ENCODE data around the gene FRMD3.

Gene FRMD3

DNA sequence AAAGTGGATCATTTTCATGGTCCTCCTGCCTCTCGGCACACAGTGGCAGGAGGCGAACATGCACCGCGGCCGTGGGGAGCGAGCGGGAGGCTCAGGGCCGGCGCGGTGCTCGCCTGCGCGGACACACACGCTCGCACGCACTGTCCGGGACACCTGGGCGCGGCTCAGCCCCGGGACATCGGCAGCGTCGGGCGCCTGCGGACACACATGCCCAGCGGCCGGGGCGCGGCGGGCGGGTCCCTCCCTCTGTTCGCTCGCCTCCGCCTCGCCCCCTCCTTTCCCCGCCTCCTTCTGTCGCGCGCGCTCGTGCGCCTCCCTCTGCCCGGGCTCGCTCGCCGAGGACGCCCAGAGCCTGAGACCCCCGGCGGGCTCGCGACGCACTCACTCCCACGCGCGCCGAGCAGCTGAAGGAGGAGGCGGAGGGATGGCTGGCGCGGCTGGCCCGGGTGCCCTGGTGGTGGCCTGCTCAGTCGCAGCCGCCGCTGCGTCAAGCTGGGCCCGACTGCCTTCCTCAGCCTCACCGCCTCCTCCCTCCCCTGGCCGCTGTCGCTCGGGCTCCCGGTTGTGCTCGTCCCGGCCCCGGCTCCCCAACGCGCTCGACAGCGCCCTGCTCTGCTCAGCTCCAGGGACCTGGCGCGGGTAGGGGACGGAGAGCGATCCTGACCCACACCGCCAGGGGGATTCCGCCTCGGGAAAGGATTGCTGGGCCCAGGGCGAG, at the start of gene FRMD3:
Gene FRMD3 (minus strand): TSS at position 230 of the 718 bp plus-strand sequence. CDS start 170 bp downstream, at position 60.
- peak; percentile 23 to 82 for DNase-seq

GRCh38 chr9:83584995-83585394, 46.8 kb upstream of the FRMD3 start:
- DNase-seq = no peak

- peak in 1 of 2 experiments; percentile 40 for DNase-seq
Observed at GRCh38 chr9:83583151-83584014, 45.2 kb upstream of the FRMD3 start.

DNA sequence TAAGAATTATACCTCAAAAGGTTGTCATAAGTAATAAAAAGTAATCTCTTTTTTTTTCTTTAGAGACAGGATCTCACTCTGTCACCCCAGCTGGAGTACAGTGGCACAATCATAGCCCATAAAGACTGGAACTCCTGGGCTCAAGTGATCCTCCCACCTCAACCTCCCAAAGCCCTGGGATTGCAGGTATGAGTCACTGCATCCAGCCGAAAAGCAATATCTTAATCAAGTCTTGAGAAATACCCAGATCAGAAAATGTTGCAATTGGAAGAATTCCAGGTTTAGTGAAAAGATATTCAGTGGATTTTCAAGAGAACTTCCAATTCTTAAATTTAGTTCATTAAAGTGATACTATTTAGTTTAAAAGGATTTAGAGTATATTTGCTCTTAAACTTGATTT, 43.8 kb upstream of the FRMD3 start:
- DNase-seq = no peak

GRCh38 chr9:83574482-83574881, 36.3 kb upstream of the FRMD3 start:
- no peak for DNase-seq

DNA sequence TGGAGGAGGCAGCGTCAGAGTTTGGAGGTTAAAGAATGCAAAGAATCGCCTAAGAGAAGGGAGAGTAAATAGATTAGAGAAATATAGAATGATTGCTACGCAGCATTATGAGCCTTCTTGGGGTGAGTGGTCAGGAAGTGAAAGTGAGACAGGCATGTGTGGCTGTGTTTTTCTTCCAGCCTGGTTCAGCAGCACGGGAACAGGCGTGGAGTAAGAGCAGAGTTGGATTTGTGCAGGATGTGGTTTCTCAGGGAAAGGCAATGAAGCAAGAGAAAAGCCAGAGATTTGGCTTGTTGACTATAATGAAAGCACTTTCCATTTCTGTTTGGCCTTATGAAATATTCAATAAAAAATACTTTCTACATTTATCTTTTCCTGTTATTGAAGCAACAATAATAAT, 34.3 kb upstream of the FRMD3 start:
- no peak for DNase-seq

DNA sequence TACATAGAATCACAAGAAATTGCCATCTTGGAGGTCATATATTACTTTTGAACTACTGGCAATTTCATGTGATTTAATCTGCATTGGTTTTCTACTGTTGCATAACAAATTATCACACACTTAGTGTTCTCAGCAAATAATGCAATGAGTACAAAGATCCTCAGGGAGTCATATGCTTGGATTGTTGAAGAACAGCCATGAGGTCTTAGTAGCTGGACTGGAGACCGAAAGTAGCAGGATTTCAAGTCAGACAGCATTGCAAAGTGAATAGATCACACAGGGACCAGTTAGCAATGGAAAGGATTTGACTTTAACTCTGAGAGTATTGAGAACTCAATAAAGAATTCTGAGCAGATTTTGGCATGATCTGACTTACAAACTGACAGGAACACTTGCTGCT, 32.2 kb upstream of the FRMD3 start:
- DNase-seq = no peak

GRCh38 chr9:83569326-83569725, 31.1 kb upstream of the FRMD3 start:
- DNase-seq = no peak

DNA sequence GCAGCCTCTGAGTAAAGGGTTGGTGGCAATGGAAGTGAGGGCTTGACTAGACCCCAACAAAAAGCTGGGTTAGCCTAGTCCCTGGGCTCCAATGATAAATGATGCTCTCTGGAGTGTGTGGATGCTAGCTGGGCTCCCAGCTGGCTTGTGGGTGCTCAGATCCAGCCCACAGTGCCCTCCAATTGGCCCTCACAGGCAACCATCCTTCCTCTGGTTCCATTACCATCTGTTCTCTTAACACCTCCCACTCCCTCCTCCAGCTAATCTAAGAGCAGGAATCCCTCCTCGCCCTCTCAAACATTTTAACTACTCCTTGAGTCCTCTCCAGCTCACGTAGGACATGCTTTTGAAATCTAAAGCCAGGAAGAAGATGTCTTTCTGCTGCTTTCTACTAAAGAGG, 25.2 kb upstream of the FRMD3 start:
- no peak for DNase-seq

DNA sequence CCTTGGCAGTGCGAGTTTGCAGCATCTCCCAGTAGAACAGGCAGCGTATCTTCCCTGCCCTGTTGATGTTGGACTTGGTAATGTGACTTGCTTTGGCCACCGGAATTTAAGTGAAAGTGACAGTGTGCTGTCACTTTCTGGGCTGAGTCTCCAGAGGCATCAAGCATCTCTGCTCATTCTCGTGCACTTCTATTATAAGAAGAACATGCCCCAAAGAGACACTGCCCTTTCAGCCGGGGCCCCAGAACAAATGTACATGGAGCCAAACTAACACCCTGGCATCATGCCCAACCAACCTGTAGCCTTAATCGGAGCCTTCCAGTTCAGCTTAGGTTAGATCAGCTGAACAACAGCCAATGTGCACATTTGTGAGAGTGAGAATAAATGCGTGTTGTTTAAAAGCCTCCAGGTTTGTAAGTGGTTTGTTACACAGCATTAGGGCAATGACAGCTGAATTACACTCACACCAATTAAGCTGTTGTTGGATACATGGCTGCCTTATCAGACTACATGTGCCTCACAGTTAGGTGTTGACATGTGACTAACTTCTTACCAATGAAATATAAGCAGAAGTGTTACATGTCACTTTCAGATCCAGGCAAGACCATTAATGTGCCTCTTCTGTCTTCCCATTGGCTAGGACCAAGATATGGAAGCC, 22.1 kb upstream of the FRMD3 start:
- DNase-seq = no peak

DNA sequence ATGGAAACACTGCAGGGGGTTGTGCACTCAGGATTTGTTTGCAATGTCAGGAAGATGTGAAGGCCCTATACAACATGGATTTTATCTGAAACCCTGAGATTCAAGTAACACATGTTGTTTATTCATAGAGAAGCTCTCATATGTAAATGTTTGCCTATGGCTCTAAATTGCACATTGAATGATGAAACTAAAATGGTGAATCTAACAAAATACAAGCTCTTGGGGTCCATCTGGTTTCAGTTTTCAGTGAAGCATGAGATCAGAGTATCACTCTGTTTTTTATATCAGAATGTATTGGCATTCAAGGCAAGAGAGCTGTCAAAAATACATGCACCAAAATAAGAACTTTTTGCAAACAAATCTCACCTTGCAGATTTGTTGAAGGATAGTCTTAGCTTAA, 19.6 kb upstream of the FRMD3 start:
- DNase-seq = no peak

- DNase-seq = no peak
Observed at GRCh38 chr9:83557317-83557716, 19.1 kb upstream of the FRMD3 start.

DNA sequence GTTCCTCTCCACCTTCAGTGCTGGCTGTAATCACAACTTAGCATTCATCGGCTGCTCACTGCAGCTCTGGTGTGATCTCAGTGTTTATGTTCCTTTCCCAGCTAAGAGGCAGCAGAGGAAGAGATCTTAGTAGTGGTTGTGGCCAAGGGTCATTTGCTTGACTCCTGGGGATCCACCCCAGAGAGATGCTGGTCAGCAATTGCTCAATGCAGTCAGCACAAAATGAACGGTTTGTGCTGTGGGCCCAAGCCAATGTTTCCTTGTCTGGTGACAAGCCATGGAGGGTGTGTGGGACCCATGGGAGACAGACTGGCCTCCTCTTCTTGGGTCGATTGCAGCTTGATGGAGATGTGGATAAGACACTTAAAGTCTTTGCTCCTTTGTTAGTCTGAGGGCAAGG, 16.1 kb upstream of the FRMD3 start:
- DNase-seq = no peak

DNA sequence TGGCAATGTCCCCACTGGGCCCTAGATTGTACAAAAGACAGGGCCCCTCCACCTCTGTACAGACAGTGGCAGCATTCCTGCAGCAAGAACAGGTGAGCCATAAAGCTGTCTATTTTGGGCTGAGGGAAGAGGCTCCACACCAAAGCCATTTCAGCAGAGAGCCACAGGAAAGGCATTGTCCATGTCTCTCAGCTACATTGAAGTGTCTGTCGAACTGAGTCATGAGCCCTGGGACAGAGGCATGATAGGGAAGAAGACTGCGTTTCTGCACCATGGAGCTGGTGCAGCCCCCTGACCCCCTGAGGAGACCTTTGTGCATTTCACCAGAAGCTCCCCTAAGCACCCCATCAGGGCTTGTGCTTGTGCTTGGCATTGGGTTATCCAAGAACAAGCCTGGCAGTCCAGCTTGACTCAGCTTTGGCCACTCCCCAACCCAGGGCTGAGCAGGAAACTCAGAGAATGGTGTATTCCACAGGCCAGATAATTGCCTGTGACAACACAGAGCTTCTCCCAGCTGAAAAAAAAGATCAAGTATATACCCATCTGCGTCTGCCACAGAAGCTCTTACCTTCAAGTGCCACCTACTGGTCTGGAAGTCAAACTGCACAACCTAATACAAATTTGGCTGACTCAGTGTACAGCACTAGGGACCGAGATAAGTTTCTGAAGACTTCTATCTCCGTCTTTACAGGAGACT, 5.9 kb upstream of the FRMD3 start:
- DNase-seq = peak; percentile 19 to 51

GRCh38 chr9:83538890-83539238, 663 bp upstream of the FRMD3 start:
- DNase-seq = no peak

- DNase-seq = peak in 1 of 2 experiments; percentile 24
Observed at GRCh38 chr9:83537331-83538171, 650 bp downstream of the FRMD3 start.

- no peak for DNase-seq
Observed at GRCh38 chr9:83536332-83536731, 1.9 kb downstream of the FRMD3 start.

DNA sequence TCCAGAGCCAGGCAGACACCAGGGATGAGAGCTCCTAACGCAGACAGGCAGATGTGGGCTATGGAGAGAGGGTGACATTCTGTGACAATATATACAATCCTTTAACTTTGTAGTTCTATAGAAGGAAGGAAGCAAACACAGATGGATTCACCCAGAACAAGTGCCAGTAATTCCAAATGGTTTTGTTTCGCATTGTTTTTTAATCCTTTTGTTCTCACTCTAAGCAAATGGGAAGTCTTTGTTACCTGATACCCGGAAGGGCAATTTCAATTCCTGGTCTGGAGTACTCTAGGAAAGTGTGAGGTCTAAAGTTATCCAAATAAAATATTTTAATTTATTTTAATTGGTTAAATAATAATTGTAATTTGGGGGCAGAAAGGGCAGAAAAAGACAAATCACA, 2.5 kb downstream of the FRMD3 start:
- no peak for DNase-seq

GRCh38 chr9:83533296-83533695, 4.9 kb downstream of the FRMD3 start:
- DNase-seq = no peak

DNA sequence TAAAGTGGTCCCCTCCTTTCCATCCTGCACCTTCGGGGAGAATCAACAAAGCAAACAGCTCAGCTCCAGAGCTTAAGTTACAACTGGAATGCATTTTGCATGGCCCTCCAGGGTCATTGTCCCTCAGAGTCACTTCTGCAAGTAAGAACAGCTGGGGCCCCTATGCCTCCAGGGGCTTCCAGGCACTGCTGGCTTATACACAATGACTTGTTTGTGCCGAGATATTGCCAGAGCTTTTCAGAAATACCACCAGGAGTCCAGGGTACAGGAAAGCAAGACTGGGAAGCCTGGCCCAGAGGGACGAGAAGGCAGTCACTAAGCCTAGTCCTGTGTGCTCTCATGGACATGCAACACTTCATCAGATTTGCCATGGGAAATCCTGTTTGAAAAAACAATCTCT, 11.3 kb downstream of the FRMD3 start:
- DNase-seq = peak; percentile 2 to 33

GRCh38 chr9:83526211-83526610, 12.0 kb downstream of the FRMD3 start:
- DNase-seq = no peak

DNA sequence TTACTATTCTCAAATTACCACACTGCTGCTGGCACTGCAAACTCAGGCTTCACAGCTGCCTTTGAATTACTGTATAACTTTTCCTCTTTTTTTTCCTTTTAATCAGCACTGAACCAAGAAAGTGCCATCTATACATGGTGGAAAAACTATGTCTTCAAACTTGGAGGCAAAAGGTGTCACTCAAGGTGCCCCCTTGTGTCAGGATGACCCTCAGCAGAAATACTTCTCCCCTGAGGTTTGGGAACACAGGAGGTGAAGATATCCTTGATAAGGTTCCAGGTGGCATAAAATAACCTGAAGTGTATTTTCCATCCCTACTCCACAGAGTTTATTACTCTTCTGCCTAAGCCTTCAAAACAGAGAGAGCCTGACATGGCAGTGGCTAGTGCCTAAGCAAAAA, 14.5 kb downstream of the FRMD3 start:
- DNase-seq = no peak
